HL-60 (cell line): Measurements from ENCODE around the gene PIM2.

Experiments used
- DNase-seq, 2 experiments: peaks; one replicate each; pipeline ENCODE4 v3.0.0-alpha.2; 2010 to 2020; ENCODE audit warnings: low read depth in 1 of 2, low spot score in 1 of 2
- H3K27ac ChIP-seq: fragments of 250-450 bp; sonication (Bioruptor Pico); replicated peaks from 2 replicates; pipeline ENCODE4 v1.5.1; 2020; ENCODE audit warnings: mild to moderate bottlenecking, moderate library complexity
- H3K27me3 ChIP-seq: fragments of 250-450 bp; sonication (Bioruptor Pico); 2 replicates; pipeline ENCODE4 v1.5.1; 2021; ENCODE audit warnings: mild to moderate bottlenecking, moderate library complexity; ENCODE audit not compliant: insufficient read depth, poor library complexity, severe bottlenecking
- H3K4me3 ChIP-seq: replicated peaks from 2 replicates; pipeline ENCODE4 v1.5.1; 2011; ENCODE audit warnings: mild to moderate bottlenecking, control low read depth, low read length; ENCODE audit not compliant: insufficient read depth
- CTCF ChIP-seq: IDR thresholded peaks from one replicate; pipeline ENCODE4 v1.5.1; 2011; ENCODE audit warnings: low read length, control low read depth, inconsistent platforms; ENCODE audit not compliant: insufficient read depth
- GABPA ChIP-seq: IDR thresholded peaks from 2 replicates; pipeline ENCODE4 v1.6.1; 2012; ENCODE audit warnings: low read depth
- POLR2AphosphoS5 ChIP-seq: IDR thresholded peaks from 2 replicates; pipeline ENCODE4 v1.6.1; 2012; ENCODE audit warnings: low read depth
- REST ChIP-seq: IDR thresholded peaks from 2 replicates; pipeline ENCODE4 v1.6.1; 2012; ENCODE audit warnings: low read depth; ENCODE audit not compliant: insufficient replicate concordance
- SPI1 ChIP-seq: IDR thresholded peaks from 2 replicates; pipeline ENCODE4 v1.6.1; 2012; ENCODE audit warnings: low read depth, mild to moderate bottlenecking, borderline replicate concordance

The PIM2 gene

GRCh38 chrX:48948589-48948988 is 29.8 kb upstream of the PIM2 start:
- H3K27ac ChIP-seq, result no peak overlapping the region
- no peak for TF ChIP-seq CTCF
- TF ChIP-seq SPI1, result no peak
- no peak for TF ChIP-seq REST
- TF ChIP-seq POLR2AphosphoS5, result no peak
- no peak for TF ChIP-seq GABPA

DNA sequence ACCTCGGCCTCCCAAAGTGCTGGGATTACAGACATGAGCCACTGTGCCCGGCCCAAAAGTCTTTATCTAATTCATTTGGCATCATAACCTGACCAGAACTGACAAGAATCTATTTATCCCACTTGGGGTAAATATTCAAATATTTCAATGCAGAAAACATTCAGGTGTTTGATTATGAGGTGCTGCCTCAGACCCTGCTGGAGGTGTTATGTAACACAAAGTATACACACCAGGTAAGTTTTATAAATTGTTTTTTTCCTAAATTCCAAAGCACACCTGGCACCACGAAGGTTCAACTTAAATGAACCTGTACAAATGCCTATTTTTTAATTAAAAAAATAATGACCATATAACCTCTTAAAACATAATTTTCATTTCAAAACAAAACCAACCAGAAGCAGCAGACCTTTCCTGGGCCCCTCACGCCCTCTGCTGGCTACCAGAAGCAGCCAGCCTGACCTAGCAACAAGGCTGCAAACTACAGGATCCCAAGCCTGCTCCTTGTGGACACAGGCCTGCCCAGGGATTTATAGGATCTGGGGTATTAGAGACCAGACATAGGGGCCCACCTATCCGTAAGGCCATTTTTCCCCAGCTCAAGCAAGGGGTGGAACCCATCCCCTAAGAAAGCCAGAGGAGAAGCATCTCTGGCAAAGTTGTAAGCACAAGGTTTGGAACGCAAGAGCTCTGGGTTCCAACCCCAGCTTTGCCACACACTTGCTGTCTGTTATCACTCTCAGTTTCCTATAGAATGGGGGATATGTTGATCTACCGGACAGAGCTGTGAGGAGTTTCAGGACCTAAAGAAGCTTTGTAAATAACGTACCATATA is 26.9 kb upstream of the PIM2 start:
- no peaks in the 10 kb centered on the region for H3K27me3 ChIP-seq
- no peak overlapping the region for H3K27ac ChIP-seq
- H3K4me3 ChIP-seq, result no peak overlapping the region
- DNase-seq, result peak in 1 of 2 experiments; percentile 47
- TF ChIP-seq CTCF, result peak; percentile 6
- TF ChIP-seq GABPA, result no peak

More at GRCh38 chrX:48948589-48948988, 29.8 kb upstream of the PIM2 start:
- H3K4me3 ChIP-seq, result no peak overlapping the region
- no peak for DNase-seq
- H3K27me3 ChIP-seq, result no peaks in the 10 kb centered on the region

- TF ChIP-seq SPI1, result no peak
- no peak for TF ChIP-seq REST
- TF ChIP-seq GABPA, result no peak
- no peak for TF ChIP-seq CTCF
- TF ChIP-seq POLR2AphosphoS5, result no peak
- DNase-seq, result no peak
- Histone ChIP-seq H3K4me3 (no peak overlapping the region), H3K27me3 (no peaks in the 10 kb centered on the region), H3K27ac (no peak overlapping the region)
These were observed 24.1 kb upstream of the PIM2 start for GRCh38 chrX:48942895-48943294.
